Mammary epithelial cell (primary cell): Measurements from ENCODE around the gene TBL3.

Experiments used
- EZH2 ChIP-seq: IDR thresholded peaks from 2 replicates; pipeline ENCODE4 v1.6.1; 2012; ENCODE audit warnings: low read length, inconsistent platforms, borderline replicate concordance
- TF ChIP-seq, protein P1 (sequence below), 2 donors: IDR thresholded peaks in 1 of 2; conservative IDR thresholded peaks in 1 of 2; 2 replicates each; pipeline ENCODE4 v1.5.1; 2011 to 2012; ENCODE audit warnings: inconsistent platforms in 2 of 2, low read length in 2 of 2, mild to moderate bottlenecking in 2 of 2, control low read depth in 1 of 2, low read depth in 1 of 2; ENCODE audit not compliant: insufficient read depth in 1 of 2; ENCODE audit errors: extremely low read depth in 1 of 2

DNA sequence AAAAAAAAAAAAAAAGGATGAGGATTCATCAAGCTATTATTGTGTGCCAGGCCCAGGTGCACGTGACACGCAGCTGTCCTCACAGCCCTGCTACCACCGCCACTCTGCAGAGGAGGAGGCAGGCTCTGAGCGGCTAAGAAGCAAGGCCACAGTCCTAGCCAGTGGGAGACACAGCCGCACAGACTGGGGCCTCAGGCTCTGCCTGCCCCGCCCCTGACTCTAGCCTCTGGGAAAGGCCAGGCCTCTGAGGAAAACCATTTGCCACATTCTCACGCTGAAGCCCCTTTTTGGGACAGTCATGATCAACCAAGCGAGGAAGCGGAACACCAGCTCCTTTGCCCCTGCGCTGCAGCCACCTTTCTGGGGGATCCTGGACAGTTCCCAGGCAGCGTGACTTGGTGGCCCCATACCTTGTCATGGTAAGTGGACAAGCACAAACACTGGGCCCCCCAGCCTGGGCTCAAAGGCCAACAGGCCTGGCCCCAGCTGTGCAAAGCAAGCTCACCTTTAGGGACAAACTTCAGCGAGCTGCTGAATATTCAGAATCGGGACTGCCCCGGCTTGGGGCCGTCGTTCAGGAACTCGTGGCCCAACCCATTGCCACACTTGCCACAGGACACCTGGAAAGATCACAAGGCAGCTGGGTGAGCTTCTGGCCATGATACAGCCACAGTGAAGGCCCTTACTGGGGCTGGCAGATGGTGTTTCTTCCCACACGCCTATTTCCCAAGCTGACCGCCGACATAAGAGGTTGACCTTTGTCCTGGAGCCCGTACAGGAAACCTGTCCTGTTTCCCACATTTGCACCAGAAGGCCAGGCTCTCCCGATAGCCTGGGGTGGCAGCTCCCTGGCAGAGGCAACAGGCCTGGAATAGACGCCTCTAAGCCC, 31.3 kb upstream of the TBL3 start:
- TF ChIP-seq, protein P1, sequence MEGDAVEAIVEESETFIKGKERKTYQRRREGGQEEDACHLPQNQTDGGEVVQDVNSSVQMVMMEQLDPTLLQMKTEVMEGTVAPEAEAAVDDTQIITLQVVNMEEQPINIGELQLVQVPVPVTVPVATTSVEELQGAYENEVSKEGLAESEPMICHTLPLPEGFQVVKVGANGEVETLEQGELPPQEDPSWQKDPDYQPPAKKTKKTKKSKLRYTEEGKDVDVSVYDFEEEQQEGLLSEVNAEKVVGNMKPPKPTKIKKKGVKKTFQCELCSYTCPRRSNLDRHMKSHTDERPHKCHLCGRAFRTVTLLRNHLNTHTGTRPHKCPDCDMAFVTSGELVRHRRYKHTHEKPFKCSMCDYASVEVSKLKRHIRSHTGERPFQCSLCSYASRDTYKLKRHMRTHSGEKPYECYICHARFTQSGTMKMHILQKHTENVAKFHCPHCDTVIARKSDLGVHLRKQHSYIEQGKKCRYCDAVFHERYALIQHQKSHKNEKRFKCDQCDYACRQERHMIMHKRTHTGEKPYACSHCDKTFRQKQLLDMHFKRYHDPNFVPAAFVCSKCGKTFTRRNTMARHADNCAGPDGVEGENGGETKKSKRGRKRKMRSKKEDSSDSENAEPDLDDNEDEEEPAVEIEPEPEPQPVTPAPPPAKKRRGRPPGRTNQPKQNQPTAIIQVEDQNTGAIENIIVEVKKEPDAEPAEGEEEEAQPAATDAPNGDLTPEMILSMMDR (conservative IDR thresholded peaks at IDR 0.05 in 1 of 2, IDR thresholded peaks at IDR 0.05 in 1 of 2; ENCODE audit: extremely low read depth in 1 of 2, insufficient read depth in 1 of 2, low read depth in 1 of 2, low read length in 2 of 2) = no peak
- TF ChIP-seq EZH2 = no peak
